Psoas muscle (tissue), 8 donors: ENCODE data around the gene SSBP1. TPM values are rescaled to one million over a fixed set of nuclear protein-coding genes. Genes with fewer than 3 reads are reported as not detected.
"Not testable (repeated sequence)": the region's sequence is repeated elsewhere in the genome, so short reads cannot be mapped to it uniquely, and the experiment has no call there.

ENCODE experiments used
- ATAC-seq, 4 donors: fragments of 200-7000 bp; cut with Tn5 transposase; one replicate each; pipeline ENCODE4 v1.9.1; 2020; ENCODE audit warnings: moderate library complexity in 3 of 4, mild to moderate bottlenecking in 2 of 4
- DNase-seq, 2 donors: peaks; one replicate each; pipeline ENCODE4 v3.0.0-alpha.2; 2020
- H3K27ac ChIP-seq: fragments of 200-600 bp; one replicate; pipeline ENCODE4 v1.8.0; 2022
- H3K27me3 ChIP-seq, 3 donors: fragments of 200-600 bp in 1 of 3; one replicate each; pipeline versions ENCODE4 v1.6.1 to v1.8.0; 2013 to 2022; ENCODE audit warnings: low read length in 2 of 3, mild to moderate bottlenecking in 2 of 3, moderate library complexity in 1 of 3; ENCODE audit not compliant: insufficient read depth in 3 of 3
- H3K36me3 ChIP-seq, 2 donors: fragments of 200-600 bp in 1 of 2; one replicate each; pipeline versions ENCODE4 v1.6.1 to v1.8.0; 2013 to 2022; ENCODE audit warnings: low read depth in 1 of 2, mild to moderate bottlenecking in 1 of 2, moderate library complexity in 1 of 2; ENCODE audit not compliant: insufficient read depth in 1 of 2
- H3K4me1 ChIP-seq: fragments of 200-600 bp; one replicate; pipeline ENCODE4 v1.8.0; 2022
- H3K4me3 ChIP-seq: fragments of 200-600 bp; one replicate; pipeline ENCODE4 v1.8.0; 2022; ENCODE audit warnings: mild to moderate bottlenecking
- H3K9me3 ChIP-seq: fragments of 200-600 bp; one replicate; pipeline ENCODE4 v1.8.0; 2022
- CTCF ChIP-seq: fragments of 200-600 bp; IDR thresholded peaks from one replicate; pipeline ENCODE4 v1.8.0; 2022; ENCODE audit warnings: antibody characterized with exemption
- WGBS, 3 donors: extraction: QIAGEN DNeasy Blood & Tissue Kit; methylation state at CpG; one replicate each; pipeline versions ENCODE4 v1.1.6 to v1.1.7; 2013; 5-methylcytosine and 5-hydroxymethylcytosine counted together
- intact Hi-C, 2 donors: fragments of 100-400 bp; cut with DNase I; formaldehyde crosslinking; loops; one replicate each; pipeline versions ENCODE4 v1.11.0 to v1.14.2; 2022
- polyA plus RNA-seq, 3 donors: library from polyadenylated mRNA; stranded (reverse); fragments of 200-250 nt; gene quantifications; one replicate each; pipeline ENCODE4 v1.2.3, GENCODE V29; 2013
- total RNA-seq, 4 donors: library from RNA; stranded (reverse); fragmentation: NEBNext Ultra II Directional in 2 of 4; extraction: Animal tissue kit (Norgen Biotek cat#: 25700) in 2 of 4; gene quantifications; one replicate each; pipeline versions ENCODE4 v1.2.1 to v1.2.4, GENCODE V29; 2021 to 2023
- donor health status: healthy with polysubstance abuse.
- donor health status: DM: no; HTN: no; CAD: no; lungs with moderate emphysema.
- donor health status: Bipolar disorder and iron deficiency.
- donor health status: healthy.
- donor health status: DM: yes; HTN: yes; CAD: no.
- donor health status: DM: no; HTN: no; CAD: no.
- donor health status: DM: no; HTN: no; CAD: no.
- donor health status: DM: yes; HTN: yes; CAD: no.

Gene SSBP1
- total and polyA plus RNA-seq, 7 donors = 61.3 to 272 (median 112) TPM

GRCh38 chr7:141742229-141742628 is 4.1 kb downstream of the SSBP1 start:
- no peak for TF ChIP-seq CTCF
- Histone ChIP-seq H3K36me3 (peaks cover 9 to 83% of the 10 kb centered on the region in 2 donors), H3K4me3 (no peak overlapping the region), H3K27me3 (no peaks in the 10 kb centered on the region), H3K9me3 (no peaks in the 10 kb centered on the region), H3K4me1 (peaks cover 15% of the 10 kb centered on the region), H3K27ac (no peak overlapping the region)
- WGBS, 3 donors = 81 to 95% (median 94%) methylated on average over 1 of the region's 1 CpG
- DNase-seq = no peak
- intact Hi-C loops = no loop called here
- no peak for ATAC-seq

GRCh38 chr7:141744131-141744530 is 6.0 kb downstream of the SSBP1 start:
- 31 to 38% (median 33%) methylated on average over 2 of the region's 2 CpGs for WGBS, 3 donors
- no peak for DNase-seq
- no peak for TF ChIP-seq CTCF
- H3K4me3 ChIP-seq = no peak overlapping the region
- H3K27ac ChIP-seq = no peak overlapping the region
- peaks cover 9 to 100% of the 10 kb centered on the region in 2 donors for H3K36me3 ChIP-seq
- intact Hi-C loops = no loop called here
- no peaks in the 10 kb centered on the region for H3K9me3 ChIP-seq
- peaks cover 8% of the 10 kb centered on the region for H3K4me1 ChIP-seq
- no peak for ATAC-seq
- no peaks in the 10 kb centered on the region for H3K27me3 ChIP-seq

- ATAC-seq (no peak), DNase-seq (no peak)
- H3K36me3 ChIP-seq = peaks cover 17 to 99% of the 10 kb centered on the region in 2 donors
- no peak overlapping the region for H3K27ac ChIP-seq
- WGBS, 3 donors = 92 to 96% (median 94%) methylated on average over 2 of the region's 2 CpGs
- H3K4me1 ChIP-seq = no peaks in the 10 kb centered on the region
- TF ChIP-seq CTCF = no peak
- no peaks in the 10 kb centered on the region for H3K27me3 ChIP-seq
- intact Hi-C loops = no loop called here
- H3K4me3 ChIP-seq = no peak overlapping the region
- peaks cover 16% of the 10 kb centered on the region for H3K9me3 ChIP-seq
Observed at GRCh38 chr7:141748396-141748795, 10.2 kb downstream of the SSBP1 start.

GRCh38 chr7:141751904-141752303 is 13.7 kb downstream of the SSBP1 start:
- Histone ChIP-seq H3K36me3 (peaks cover 16 to 81% of the 10 kb centered on the region in 2 donors), H3K9me3 (peaks cover 16% of the 10 kb centered on the region)
- 98 to 100% (median 99%) methylated on average over 10 of the region's 10 CpGs for WGBS, 3 donors
- H3K4me3 ChIP-seq, H3K27ac ChIP-seq, DNase-seq, H3K4me1 ChIP-seq, intact Hi-C loops, ATAC-seq, H3K27me3 ChIP-seq: not testable (repeated sequence)

- peaks cover 20 to 79% of the 10 kb centered on the region in 2 donors for H3K36me3 ChIP-seq
- H3K4me1 ChIP-seq = no peaks in the 10 kb centered on the region
- no peak overlapping the region for H3K4me3 ChIP-seq
- no peaks in the 10 kb centered on the region for H3K27me3 ChIP-seq
- DNase-seq (no peak), ATAC-seq (no peak)
- WGBS, 3 donors = 96 to 98% (median 97%) methylated on average over 13 of the region's 13 CpGs
- no peak for TF ChIP-seq CTCF
- H3K9me3 ChIP-seq = peaks cover 16% of the 10 kb centered on the region
- no peak overlapping the region for H3K27ac ChIP-seq
- intact Hi-C loops = no loop called here
Observed at GRCh38 chr7:141752634-141753033, 14.5 kb downstream of the SSBP1 start.
